Activated naive CD4-positive, alpha-beta T cell treated with anti-CD3 and anti-CD28 coated beads, Interleukin-2, amount 10 ng/mL, durations not matched to agents 7 days and 5 days (primary cell): ENCODE measurements around the gene ZNF778.

Experiments
- CTCF ChIA-PET: fragments of 350-600 bp; sonication (Branson Sonifier 250); formaldehyde crosslinking; loops from one replicate; lab custom pipeline; 2021; ENCODE audit warnings: antibody characterized with exemption; lab: Charles Lee
- DNase-seq: peaks from one replicate; pipeline ENCODE4 v3.0.0-alpha.2; 2020
- H3K27ac Mint-ChIP-seq: one replicate; pipeline ENCODE4 v1.8.0; 2021; ENCODE audit warnings: mild to moderate bottlenecking, moderate library complexity, mixed read lengths
- H3K27me3 Mint-ChIP-seq: one replicate; pipeline ENCODE4 v1.8.0; 2021; ENCODE audit warnings: mild to moderate bottlenecking, mixed read lengths
- H3K36me3 Mint-ChIP-seq: one replicate; pipeline ENCODE4 v1.8.0; 2021; ENCODE audit warnings: mixed read lengths
- H3K4me1 Mint-ChIP-seq: one replicate; pipeline ENCODE4 v1.8.0; 2021; ENCODE audit warnings: mixed read lengths
- H3K4me3 Mint-ChIP-seq: one replicate; pipeline ENCODE4 v1.8.0; 2021; ENCODE audit warnings: mild to moderate bottlenecking, moderate library complexity, mixed read lengths
- H3K9me3 Mint-ChIP-seq: one replicate; pipeline ENCODE4 v1.8.0; 2021; ENCODE audit warnings: mixed read lengths

The ZNF778 gene

DNA sequence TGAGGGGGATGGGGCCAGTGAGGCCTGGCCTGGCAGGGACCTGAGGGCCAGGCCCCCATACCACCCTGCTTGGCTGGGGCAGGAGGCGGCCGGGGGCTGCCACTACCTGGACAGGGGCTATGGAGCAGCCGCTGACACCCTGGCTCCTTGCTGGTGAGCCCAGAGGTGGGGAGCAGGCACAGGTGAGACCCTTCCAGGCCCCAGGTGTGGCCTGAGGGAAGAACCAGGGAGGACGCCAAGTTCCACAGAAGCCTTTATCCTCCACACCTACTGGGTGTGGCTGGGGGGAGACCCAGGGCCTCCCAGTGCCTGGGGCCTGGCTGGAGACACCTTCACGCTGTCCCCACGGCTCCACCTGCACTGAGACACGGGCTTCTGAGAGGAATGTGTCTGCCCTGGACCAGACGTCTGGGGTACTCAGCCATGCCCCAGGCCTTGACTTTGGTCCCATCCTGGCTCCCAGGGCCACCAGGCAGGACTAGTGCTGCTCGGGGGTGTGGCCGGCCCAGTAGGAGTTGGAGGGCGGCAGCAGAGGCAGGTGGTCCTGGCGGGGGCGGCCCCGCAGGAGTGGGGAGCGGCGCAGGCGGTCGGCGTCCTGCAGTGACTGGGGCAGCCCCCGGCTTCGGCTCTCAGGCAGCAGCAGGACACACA is 21.9 kb upstream of the ZNF778 start:
- no peak for DNase-seq
- H3K4me1 Mint-ChIP-seq: peaks cover 9% of the 10 kb centered on the region
- peaks cover 53% of the 10 kb centered on the region for H3K27me3 Mint-ChIP-seq
- CTCF ChIA-PET: no interaction called here
- no peaks in the 10 kb centered on the region for H3K36me3 Mint-ChIP-seq
- no peak overlapping the region for H3K4me3 Mint-ChIP-seq
- H3K27ac Mint-ChIP-seq: no peak overlapping the region
- H3K9me3 Mint-ChIP-seq: peaks cover 3% of the 10 kb centered on the region

GRCh38 chr16:89197033-89197632 is 20.4 kb upstream of the ZNF778 start:
- no peak overlapping the region for H3K27ac Mint-ChIP-seq
- no peak for DNase-seq
- H3K36me3 Mint-ChIP-seq: no peaks in the 10 kb centered on the region
- no peaks in the 10 kb centered on the region for H3K9me3 Mint-ChIP-seq
- no peak overlapping the region for H3K4me3 Mint-ChIP-seq
- peaks cover 9% of the 10 kb centered on the region for H3K4me1 Mint-ChIP-seq
- H3K27me3 Mint-ChIP-seq: peaks cover 54% of the 10 kb centered on the region
- CTCF ChIA-PET: no interaction called here

DNA sequence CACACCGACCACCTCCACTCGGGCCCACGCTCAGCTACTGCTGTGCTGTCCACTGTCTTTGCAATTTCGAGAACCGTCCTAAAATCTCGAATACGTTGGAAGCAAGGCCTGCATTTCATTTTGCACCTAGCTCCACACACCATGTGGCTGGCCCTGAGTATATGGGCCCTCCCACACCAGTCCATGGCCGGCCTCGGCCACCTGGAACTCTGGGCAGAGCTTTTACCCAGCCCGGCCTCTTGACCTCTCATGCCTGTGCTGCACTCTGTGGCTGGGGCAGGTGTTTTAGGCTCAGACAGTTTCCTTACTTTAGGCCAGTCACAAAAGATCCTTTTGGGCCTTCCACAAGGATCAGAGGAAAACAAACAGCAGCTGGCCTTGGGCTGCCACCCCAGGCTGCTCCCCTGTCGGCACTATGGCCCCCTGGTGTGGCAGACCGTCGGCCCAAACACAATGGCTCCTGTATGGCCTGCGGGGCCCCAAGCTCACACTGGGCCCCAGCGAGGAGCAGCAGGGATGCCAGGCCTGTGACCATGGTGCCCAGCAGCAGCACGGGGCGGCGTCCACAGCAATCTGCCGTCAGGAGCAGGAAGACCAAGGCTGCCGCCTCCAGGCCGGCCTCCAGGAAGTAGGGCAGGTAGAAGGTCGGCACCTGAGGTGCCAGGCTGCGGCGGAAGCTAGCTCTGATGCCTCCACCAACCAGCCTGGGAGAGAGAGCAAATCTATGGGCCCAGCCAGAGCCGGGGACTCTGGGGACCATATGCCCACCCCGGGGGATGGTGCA is 19.7 kb upstream of the ZNF778 start:
- H3K9me3 Mint-ChIP-seq: no peaks in the 10 kb centered on the region

DNA sequence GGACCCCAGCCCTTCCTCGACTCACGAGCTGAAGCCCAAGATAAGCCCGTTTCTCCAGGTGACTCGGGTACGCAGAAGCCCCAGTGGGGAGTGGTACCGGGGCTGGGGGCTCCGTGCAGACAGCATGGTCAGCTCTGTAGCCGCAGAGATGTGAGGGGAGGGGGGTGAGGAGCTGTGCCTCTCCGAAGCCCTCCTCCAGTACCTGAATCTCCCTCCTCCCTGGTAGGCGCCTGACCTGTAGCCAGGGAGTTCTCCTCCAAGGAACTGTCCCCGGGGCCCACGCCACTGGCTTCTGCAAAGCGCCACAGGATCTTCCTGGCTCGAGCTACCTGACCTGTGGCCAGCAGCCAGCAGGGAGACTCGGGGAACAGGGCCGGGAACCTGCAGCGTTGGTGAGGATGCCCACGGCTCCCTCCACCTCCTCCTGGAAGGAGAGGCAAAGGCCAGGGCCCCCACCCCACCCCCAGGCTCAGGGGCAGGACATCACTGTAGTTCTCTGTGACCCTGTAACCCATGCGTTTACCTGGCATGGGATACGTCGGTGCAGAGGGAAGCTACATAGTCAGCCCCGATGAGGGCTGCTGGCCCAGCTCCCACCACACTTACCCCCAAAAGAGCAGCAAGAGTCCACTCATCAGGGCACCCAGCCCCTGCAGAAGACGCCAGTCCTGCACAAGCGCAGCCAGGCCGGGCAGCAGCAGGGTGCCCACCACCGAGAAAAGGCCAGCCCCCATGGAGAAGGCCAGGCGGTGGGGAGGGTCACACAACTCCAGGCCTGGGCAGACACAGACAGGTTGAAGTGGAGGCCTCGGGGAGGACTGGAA is 18.9 kb upstream of the ZNF778 start:
- H3K4me1 Mint-ChIP-seq: peaks cover 16% of the 10 kb centered on the region
- no peak overlapping the region for H3K4me3 Mint-ChIP-seq

More for the DNA sequence above, 19.7 kb upstream of the ZNF778 start:
- no peak for DNase-seq
- CTCF ChIA-PET: no interaction called here
- no peak overlapping the region for H3K4me3 Mint-ChIP-seq
- H3K27ac Mint-ChIP-seq: no peak overlapping the region
- H3K27me3 Mint-ChIP-seq: peaks cover 61% of the 10 kb centered on the region
- H3K4me1 Mint-ChIP-seq: peaks cover 14% of the 10 kb centered on the region
- no peaks in the 10 kb centered on the region for H3K36me3 Mint-ChIP-seq

GRCh38 chr16:89199241-89200123 is 18.0 kb upstream of the ZNF778 start:
- CTCF ChIA-PET: no interaction called here
- H3K27me3 Mint-ChIP-seq: peaks cover 69% of the 10 kb centered on the region
- no peaks in the 10 kb centered on the region for H3K36me3 Mint-ChIP-seq
- H3K9me3 Mint-ChIP-seq: no peaks in the 10 kb centered on the region
- H3K4me1 Mint-ChIP-seq: peaks cover 16% of the 10 kb centered on the region
- no peak overlapping the region for H3K27ac Mint-ChIP-seq
- H3K4me3 Mint-ChIP-seq: no peak overlapping the region
- no peak for DNase-seq

More for the DNA sequence above, 18.9 kb upstream of the ZNF778 start:
- Mint-ChIP-seq H3K27ac (no peak overlapping the region), H3K9me3 (no peaks in the 10 kb centered on the region), H3K27me3 (peaks cover 67% of the 10 kb centered on the region), H3K36me3 (no peaks in the 10 kb centered on the region)
- CTCF ChIA-PET: no interaction called here
- no peak for DNase-seq

- Mint-ChIP-seq H3K27ac (no peak within 1 kb of the TSS), H3K4me1 (peaks cover 16% of the 10 kb centered on the region), H3K9me3 (no peaks in the 10 kb centered on the region), H3K36me3 (no peaks in the 10 kb centered on the region), H3K27me3 (peaks cover 76% of the 10 kb centered on the region), H3K4me3 (peak within 1 kb of the TSS; percentile 31)
- CTCF ChIA-PET: no interaction called here
- DNase-seq: no peak
These were observed 17.2 kb upstream of the ZNF778 start, which contains the start of gene SLC22A31 for GRCh38 chr16:89200124-89200849. SLC22A31 (minus strand) TSS chr16:89200537; CDS start chr16:89200501, 36 bp downstream.

- H3K27me3 Mint-ChIP-seq: peaks cover 79% of the 10 kb centered on the region
- peaks cover 16% of the 10 kb centered on the region for H3K4me1 Mint-ChIP-seq
- DNase-seq: no peak
- peak overlapping the region; percentile 31 for H3K4me3 Mint-ChIP-seq
- no peaks in the 10 kb centered on the region for H3K9me3 Mint-ChIP-seq
- CTCF ChIA-PET: no interaction called here
- H3K36me3 Mint-ChIP-seq: no peaks in the 10 kb centered on the region
- no peak overlapping the region for H3K27ac Mint-ChIP-seq
These were observed 16.6 kb upstream of the ZNF778 start for GRCh38 chr16:89200850-89201411.

DNA sequence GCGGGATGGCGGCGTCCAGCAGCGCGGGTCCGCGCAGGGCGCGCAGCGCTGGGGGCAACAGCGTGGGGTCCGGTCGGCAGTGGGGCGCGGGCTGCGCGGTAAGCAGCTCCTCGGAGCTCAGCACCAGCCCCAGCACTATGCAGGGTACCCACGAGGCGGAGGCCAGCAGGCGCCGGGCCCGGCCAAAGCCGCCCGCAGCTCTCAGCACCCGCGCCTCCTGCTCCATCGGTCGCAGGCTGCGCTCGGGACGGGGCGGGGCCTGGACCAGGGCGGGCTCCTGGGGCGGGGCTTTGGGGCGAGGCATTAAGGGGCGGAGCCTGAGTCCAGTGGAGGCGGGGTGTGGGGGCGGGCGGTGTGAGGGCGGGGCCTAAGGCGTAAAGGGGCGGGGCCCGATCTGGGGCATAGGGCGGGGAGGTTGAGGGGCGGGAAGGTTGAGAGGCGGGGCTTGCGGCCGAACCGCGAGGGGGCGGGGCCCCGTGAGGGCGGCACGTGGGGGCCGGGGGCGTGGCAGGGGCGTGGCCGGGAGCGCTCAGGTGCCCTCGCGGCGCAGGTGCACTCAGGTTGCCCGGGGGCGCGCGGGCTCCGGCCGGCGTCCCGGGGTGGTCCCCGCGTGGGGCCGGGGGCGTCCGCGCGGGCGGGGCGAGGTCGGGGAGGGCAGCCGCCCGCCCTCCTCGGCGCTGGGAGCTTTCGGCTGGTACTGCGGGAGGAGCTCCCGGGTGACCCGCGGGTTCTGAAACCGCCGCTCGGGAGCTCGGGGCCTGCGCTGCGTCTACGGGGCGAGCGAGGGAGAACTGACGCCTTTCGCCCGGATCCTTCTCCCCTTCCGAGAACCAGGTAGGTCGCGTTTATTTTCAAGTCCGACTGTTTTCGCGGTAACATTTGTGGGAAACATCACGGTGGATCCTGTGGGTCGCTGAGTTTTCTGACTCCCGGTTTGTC is 15.8 kb upstream of the ZNF778 start:
- no peaks in the 10 kb centered on the region for H3K36me3 Mint-ChIP-seq
- H3K4me1 Mint-ChIP-seq: peaks cover 16% of the 10 kb centered on the region
- H3K27me3 Mint-ChIP-seq: peaks cover 77% of the 10 kb centered on the region
- no peak overlapping the region for H3K27ac Mint-ChIP-seq
- H3K9me3 Mint-ChIP-seq: no peaks in the 10 kb centered on the region
- peak; percentile 81 for DNase-seq
- CTCF ChIA-PET: no interaction called here
- H3K4me3 Mint-ChIP-seq: peak overlapping the region; percentile 31

GRCh38 chr16:89202422-89203215 is 14.9 kb upstream of the ZNF778 start:
- H3K4me3 Mint-ChIP-seq: peak overlapping the region; percentile 31

DNA sequence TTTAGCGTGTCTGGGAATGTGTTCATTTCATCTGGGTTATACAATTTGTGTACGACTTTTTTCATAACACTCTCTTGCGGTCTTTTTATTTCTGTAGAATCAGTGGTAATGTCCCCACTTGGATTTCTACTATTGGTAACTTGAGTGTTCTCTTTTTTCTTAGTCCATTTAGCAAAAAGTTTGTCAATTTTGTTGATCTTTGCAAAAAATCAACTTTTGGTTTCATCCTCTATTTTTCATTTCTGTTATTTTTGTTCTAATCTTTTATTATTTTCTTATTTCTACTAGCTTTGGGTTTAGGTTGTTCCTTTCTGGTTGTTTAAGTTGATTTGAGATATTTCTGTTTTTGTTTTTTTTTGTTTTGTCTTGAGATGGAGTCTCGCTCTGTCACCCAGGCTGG is 9.5 kb upstream of the ZNF778 start:
- peaks cover under 1% of the 10 kb centered on the region for H3K4me1 Mint-ChIP-seq
- no peak for DNase-seq
- H3K4me3 Mint-ChIP-seq: no peak overlapping the region
- no peaks in the 10 kb centered on the region for H3K36me3 Mint-ChIP-seq
- CTCF ChIA-PET: no interaction called here
- peaks cover 28% of the 10 kb centered on the region for H3K27me3 Mint-ChIP-seq
- H3K9me3 Mint-ChIP-seq: no peaks in the 10 kb centered on the region
- no peak overlapping the region for H3K27ac Mint-ChIP-seq

More at GRCh38 chr16:89202422-89203215, 14.9 kb upstream of the ZNF778 start:
- H3K27me3 Mint-ChIP-seq: peaks cover 68% of the 10 kb centered on the region
- no peak for DNase-seq
- H3K4me1 Mint-ChIP-seq: peaks cover 16% of the 10 kb centered on the region
- CTCF ChIA-PET: no interaction called here
- no peaks in the 10 kb centered on the region for H3K36me3 Mint-ChIP-seq
- H3K27ac Mint-ChIP-seq: no peak overlapping the region
- H3K9me3 Mint-ChIP-seq: no peaks in the 10 kb centered on the region

DNA sequence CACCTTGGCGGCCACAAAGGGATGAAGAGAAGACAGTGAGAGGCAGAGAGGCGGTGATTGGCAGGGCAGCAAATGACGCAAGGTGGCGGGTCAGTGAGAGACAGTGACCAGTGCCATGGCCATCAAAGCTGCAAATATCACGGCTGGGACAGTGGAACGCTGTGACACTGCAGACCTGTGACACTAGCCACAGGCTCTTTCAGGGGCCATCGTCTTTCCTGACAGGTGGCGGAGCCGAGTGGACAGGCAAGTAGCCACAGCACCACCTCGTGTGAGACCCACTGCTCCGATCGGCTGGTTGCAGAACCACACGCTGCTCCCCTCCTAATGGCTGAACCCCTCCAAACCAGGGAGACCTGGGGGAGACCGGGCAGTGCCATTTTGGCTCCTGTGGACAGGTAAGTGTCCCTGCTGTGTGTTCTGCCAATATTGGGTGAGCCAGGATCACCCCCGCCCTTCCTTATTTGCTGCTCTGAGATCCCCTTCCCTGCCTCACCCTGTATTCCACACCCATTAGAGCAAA is 7.9 kb upstream of the ZNF778 start:
- H3K4me1 Mint-ChIP-seq: no peaks in the 10 kb centered on the region
- H3K9me3 Mint-ChIP-seq: no peaks in the 10 kb centered on the region
- peaks cover 13% of the 10 kb centered on the region for H3K27me3 Mint-ChIP-seq
- no peaks in the 10 kb centered on the region for H3K36me3 Mint-ChIP-seq
- H3K27ac Mint-ChIP-seq: no peak overlapping the region
- DNase-seq: no peak
- CTCF ChIA-PET: no interaction called here
- H3K4me3 Mint-ChIP-seq: no peak overlapping the region
